A549 (cell line): Measurements from ENCODE around the gene CALN1.

Source experiments
- CEBPB ChIP-seq, 2 experiments: fragments of >200 bp in 1 of 2; sonication (Bioruptor Twin) in 1 of 2; formaldehyde crosslinking in 1 of 2; IDR thresholded peaks; 2 replicates each; pipeline ENCODE4 v1.6.1; 2012 to 2016
- CTCF ChIP-seq: fragments of >200 bp; sonication (Bioruptor Twin); formaldehyde crosslinking; IDR thresholded peaks from 3 replicates; pipeline ENCODE4 v1.5.1; 2016
- ELK1 ChIP-seq: fragments of 150-350 bp; IDR thresholded peaks from 2 replicates; pipeline ENCODE4 v1.6.1; 2014; ENCODE audit warnings: low read depth, mild to moderate bottlenecking, low read length
- HOXB5 ChIP-seq: fragments of 250-450 bp; sonication (Bioruptor Pico); IDR thresholded peaks from 2 replicates; pipeline ENCODE4 v1.5.0; 2020; ENCODE audit warnings: mild to moderate bottlenecking, moderate library complexity
- JUN ChIP-seq, 2 experiments: fragments of >200 bp; sonication (Bioruptor Twin); formaldehyde crosslinking; IDR thresholded peaks; 2 replicates in 1 of 2; 3 replicates in 1 of 2; pipeline ENCODE4 v1.6.1; 2016 to 2017
- KDM1A ChIP-seq: fragments of 200-600 bp; sonication (generic); IDR thresholded peaks from 2 replicates; pipeline ENCODE4 v1.6.1; 2016; ENCODE audit warnings: low read depth, mild to moderate bottlenecking
- POLR2A ChIP-seq: IDR thresholded peaks from 2 replicates; pipeline ENCODE4 v1.6.1; 2012; ENCODE audit warnings: mild to moderate bottlenecking, low read length
- RAD21 ChIP-seq, 2 experiments: fragments of >200 bp in 1 of 2; sonication (Bioruptor Twin) in 1 of 2; formaldehyde crosslinking in 1 of 2; IDR thresholded peaks in 1 of 2; conservative IDR thresholded peaks in 1 of 2; 2 replicates in 1 of 2; 3 replicates in 1 of 2; pipeline ENCODE4 v1.6.1; 2012 to 2018; ENCODE audit warnings: inconsistent platforms in 1 of 2
- RFX5 ChIP-seq: fragments of 450-650 bp; IDR thresholded peaks from 2 replicates; pipeline ENCODE4 v1.7.1; 2014; ENCODE audit warnings: antibody characterized with exemption, mild to moderate bottlenecking, moderate library complexity
- TF ChIP-seq, protein P1 (sequence below): IDR thresholded peaks from 2 replicates; pipeline ENCODE4 v1.6.1; 2012

- no peak for TF ChIP-seq RAD21 (conservative IDR thresholded peaks at IDR 0.05 in 1 of 2, IDR thresholded peaks at IDR 0.05 in 1 of 2)
- no peak for TF ChIP-seq HOXB5 (CRISPR knock-in tag)
- no peak for TF ChIP-seq CTCF
- TF ChIP-seq ELK1: no peak
- TF ChIP-seq POLR2A: no peak
- TF ChIP-seq, protein P1, sequence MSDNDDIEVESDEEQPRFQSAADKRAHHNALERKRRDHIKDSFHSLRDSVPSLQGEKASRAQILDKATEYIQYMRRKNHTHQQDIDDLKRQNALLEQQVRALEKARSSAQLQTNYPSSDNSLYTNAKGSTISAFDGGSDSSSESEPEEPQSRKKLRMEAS: no peak
- TF ChIP-seq JUN (IDR thresholded peaks at IDR 0.05): no peak
- no peak for TF ChIP-seq KDM1A
- TF ChIP-seq CEBPB (IDR thresholded peaks at IDR 0.05): no peak
- TF ChIP-seq RFX5: no peak
Measured at GRCh38 chr7:72234086-72234485, 178.1 kb downstream of the CALN1 start.
